ENCODE results near the gene SERP2. TPM values are rescaled to one million over a fixed set of nuclear protein-coding genes. Genes with fewer than 3 reads are reported as not detected.

SERP2 gene
- total RNA-seq, 1 experiment from 2014 or later: not detected

DNA sequence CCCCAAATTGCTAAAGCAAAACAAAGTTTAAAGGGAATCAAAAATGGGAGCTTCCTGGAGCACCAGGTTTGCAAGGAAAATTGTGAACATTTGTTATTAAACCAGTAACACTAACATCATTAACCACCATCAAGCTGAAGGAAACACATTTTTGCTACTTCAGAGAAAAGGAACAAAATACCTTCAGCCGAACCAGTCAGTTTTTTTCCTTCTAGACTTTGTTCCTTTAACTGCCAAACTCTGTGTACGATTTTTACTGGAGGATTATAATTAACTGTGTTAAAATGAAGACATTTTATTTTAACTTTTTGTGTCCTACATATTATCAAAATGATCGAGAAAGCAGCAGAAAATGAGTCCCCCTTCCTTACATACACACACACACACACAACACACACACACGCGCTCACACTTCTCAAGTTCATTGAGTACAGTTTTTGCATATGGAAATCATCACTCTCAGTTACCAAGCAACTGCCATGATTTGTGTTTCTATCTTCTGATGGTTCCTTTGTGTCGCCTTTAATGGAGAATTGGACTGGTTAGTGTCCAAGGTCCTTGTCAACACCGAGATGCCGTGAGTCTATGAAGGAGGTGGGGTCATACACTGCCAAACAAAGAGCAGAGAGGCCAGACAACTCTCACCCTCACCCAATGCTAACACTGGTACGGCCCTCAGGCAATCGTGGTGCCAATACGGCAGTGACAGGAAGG is 9.8 kb upstream of the SERP2 start:
- no peaks in the 10 kb centered on the region for H3K27me3 Mint-ChIP-seq (ENCODE audit: unreplicated experiment)
- H3K36me3 Mint-ChIP-seq (ENCODE audit: insufficient read depth, unreplicated experiment): no peaks in the 10 kb centered on the region
- BruUV-seq (replicated peaks): no TSS peak
- H3K9me3 Mint-ChIP-seq (ENCODE audit: low read depth, unreplicated experiment): no peaks in the 10 kb centered on the region
- peaks cover 55% of the 10 kb centered on the region for H3K4me1 Mint-ChIP-seq (ENCODE audit: low read depth, unreplicated experiment)
- no peak for DNase-seq
- no peak overlapping the region for H3K4me3 Mint-ChIP-seq (ENCODE audit: low read depth, unreplicated experiment)
- peak overlapping the region; percentile 85 for H3K27ac Mint-ChIP-seq (ENCODE audit: unreplicated experiment)
- CTCF ChIA-PET: interaction anchor here (0.7 kb wide), 1 partner anchor 57 kb away, joined by 3 read pairs; no protein-coding TSS in a partner anchor
- TF ChIP-seq, protein P1, sequence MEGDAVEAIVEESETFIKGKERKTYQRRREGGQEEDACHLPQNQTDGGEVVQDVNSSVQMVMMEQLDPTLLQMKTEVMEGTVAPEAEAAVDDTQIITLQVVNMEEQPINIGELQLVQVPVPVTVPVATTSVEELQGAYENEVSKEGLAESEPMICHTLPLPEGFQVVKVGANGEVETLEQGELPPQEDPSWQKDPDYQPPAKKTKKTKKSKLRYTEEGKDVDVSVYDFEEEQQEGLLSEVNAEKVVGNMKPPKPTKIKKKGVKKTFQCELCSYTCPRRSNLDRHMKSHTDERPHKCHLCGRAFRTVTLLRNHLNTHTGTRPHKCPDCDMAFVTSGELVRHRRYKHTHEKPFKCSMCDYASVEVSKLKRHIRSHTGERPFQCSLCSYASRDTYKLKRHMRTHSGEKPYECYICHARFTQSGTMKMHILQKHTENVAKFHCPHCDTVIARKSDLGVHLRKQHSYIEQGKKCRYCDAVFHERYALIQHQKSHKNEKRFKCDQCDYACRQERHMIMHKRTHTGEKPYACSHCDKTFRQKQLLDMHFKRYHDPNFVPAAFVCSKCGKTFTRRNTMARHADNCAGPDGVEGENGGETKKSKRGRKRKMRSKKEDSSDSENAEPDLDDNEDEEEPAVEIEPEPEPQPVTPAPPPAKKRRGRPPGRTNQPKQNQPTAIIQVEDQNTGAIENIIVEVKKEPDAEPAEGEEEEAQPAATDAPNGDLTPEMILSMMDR (IDR thresholded peaks at IDR 0.05; ENCODE audit: unreplicated experiment): no peak
- intact Hi-C loops (cut with micrococcal nuclease; ENCODE audit: unreplicated experiment): loop anchor here (5.0 kb wide), 1 partner anchor 51 kb away; no protein-coding TSS in a partner anchor

DNA sequence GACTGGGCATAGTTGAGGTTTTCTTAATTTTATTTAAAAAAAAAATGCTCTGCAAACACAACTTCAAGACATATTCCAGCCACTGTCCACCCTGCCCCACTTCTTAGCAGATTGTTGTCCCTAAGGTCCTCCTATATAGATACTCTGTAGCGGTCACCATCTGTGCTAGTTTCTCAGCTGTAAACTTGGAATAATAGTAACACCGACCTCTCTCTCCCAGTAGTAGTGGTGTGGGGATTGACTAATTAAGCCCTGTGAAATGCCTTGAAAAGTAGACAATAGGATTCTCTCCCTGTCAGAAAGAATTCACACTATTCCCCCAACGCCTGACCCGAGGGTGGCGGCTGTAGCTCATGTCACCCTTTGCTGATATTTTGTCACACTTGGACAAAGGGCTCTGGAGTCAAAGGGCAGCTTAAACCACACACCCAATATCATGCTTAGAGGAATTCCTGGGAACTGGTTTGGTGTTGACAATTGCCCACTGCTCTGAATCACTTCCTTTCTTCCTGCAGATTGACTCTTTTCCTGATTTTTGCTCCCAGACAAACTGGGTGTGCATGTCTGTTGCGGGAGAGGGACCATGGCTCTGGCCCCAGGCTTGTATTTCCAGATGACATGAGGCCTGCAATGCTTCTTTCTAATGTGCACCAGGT is 9.2 kb upstream of the SERP2 start:
- peak overlapping the region; percentile 85 for H3K27ac Mint-ChIP-seq (ENCODE audit: unreplicated experiment)
- no peaks in the 10 kb centered on the region for H3K36me3 Mint-ChIP-seq (ENCODE audit: insufficient read depth, unreplicated experiment)
- H3K27me3 Mint-ChIP-seq (ENCODE audit: unreplicated experiment): no peaks in the 10 kb centered on the region
- BruUV-seq (replicated peaks): no TSS peak
- H3K4me1 Mint-ChIP-seq (ENCODE audit: low read depth, unreplicated experiment): peaks cover 61% of the 10 kb centered on the region
- intact Hi-C loops (cut with micrococcal nuclease; ENCODE audit: unreplicated experiment): loop anchor here (5.0 kb wide), 1 partner anchor 52 kb away; no protein-coding TSS in a partner anchor
- DNase-seq: peak; percentile 21
- no peaks in the 10 kb centered on the region for H3K9me3 Mint-ChIP-seq (ENCODE audit: low read depth, unreplicated experiment)
- H3K4me3 Mint-ChIP-seq (ENCODE audit: low read depth, unreplicated experiment): no peak overlapping the region
- CTCF ChIA-PET: interaction anchor here (0.7 kb wide), 1 partner anchor 58 kb away, joined by 3 read pairs; no protein-coding TSS in a partner anchor
- TF ChIP-seq, protein P1 (IDR thresholded peaks at IDR 0.05; ENCODE audit: unreplicated experiment): no peak

DNA sequence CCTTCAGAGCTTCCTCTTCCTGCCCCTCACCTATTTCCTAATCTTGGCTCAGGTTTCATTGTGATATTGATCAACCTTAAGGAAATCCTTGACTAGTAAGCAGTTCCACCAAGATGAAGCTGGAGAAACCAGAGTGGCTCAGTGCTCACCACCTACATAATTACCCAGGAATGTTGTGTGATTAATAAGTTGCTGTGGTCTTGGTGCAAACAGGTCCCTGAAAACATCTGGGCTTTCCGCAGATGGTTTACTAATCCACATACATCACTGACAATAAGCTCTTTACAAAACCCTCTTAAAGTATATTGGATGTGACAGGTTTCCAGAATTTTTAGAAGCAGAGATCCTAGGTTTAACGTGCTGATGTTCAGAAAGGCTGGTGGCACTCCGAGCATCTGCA is 8.6 kb upstream of the SERP2 start:
- H3K27me3 Mint-ChIP-seq (ENCODE audit: unreplicated experiment): no peaks in the 10 kb centered on the region
- H3K27ac Mint-ChIP-seq (ENCODE audit: unreplicated experiment): peak overlapping the region; percentile 85
- no TSS peak for BruUV-seq (replicated peaks)
- CTCF ChIA-PET: no interaction called here
- TF ChIP-seq, protein P1 (IDR thresholded peaks at IDR 0.05; ENCODE audit: unreplicated experiment): no peak
- no peak overlapping the region for H3K4me3 Mint-ChIP-seq (ENCODE audit: low read depth, unreplicated experiment)
- H3K36me3 Mint-ChIP-seq (ENCODE audit: insufficient read depth, unreplicated experiment): no peaks in the 10 kb centered on the region
- peaks cover 66% of the 10 kb centered on the region for H3K4me1 Mint-ChIP-seq (ENCODE audit: low read depth, unreplicated experiment)
- H3K9me3 Mint-ChIP-seq (ENCODE audit: low read depth, unreplicated experiment): no peaks in the 10 kb centered on the region
- intact Hi-C loops (cut with micrococcal nuclease; ENCODE audit: unreplicated experiment): no loop called here
- no peak for DNase-seq

DNA sequence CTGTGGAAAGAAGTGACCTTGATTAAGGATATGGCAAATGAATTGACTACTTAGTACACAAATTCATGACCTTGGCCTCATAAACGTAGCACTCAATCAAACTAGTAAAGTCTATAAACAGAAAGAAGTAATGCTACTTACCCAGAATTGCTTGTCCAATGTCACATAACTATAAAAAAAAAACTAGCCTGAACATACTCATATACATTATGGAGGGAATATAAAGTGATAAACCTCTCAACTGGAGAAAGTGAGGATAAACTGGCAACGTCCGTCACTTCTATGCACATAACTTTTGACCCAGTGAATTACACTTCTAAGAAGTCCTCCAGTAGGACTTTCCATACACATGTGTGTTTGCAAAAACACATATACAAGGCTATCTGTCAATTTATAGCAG is 7.7 kb upstream of the SERP2 start:
- no peaks in the 10 kb centered on the region for H3K9me3 Mint-ChIP-seq (ENCODE audit: low read depth, unreplicated experiment)
- H3K36me3 Mint-ChIP-seq (ENCODE audit: insufficient read depth, unreplicated experiment): no peaks in the 10 kb centered on the region
- DNase-seq: no peak
- CTCF ChIA-PET: no interaction called here
- H3K4me1 Mint-ChIP-seq (ENCODE audit: low read depth, unreplicated experiment): peaks cover 63% of the 10 kb centered on the region
- intact Hi-C loops (cut with micrococcal nuclease; ENCODE audit: unreplicated experiment): no loop called here
- H3K4me3 Mint-ChIP-seq (ENCODE audit: low read depth, unreplicated experiment): no peak overlapping the region
- no peaks in the 10 kb centered on the region for H3K27me3 Mint-ChIP-seq (ENCODE audit: unreplicated experiment)
- TF ChIP-seq, protein P1 (IDR thresholded peaks at IDR 0.05; ENCODE audit: unreplicated experiment): no peak
- no TSS peak for BruUV-seq (replicated peaks)
- H3K27ac Mint-ChIP-seq (ENCODE audit: unreplicated experiment): no peak overlapping the region
